Bronchial epithelial cell (primary cell): ENCODE data around the gene TTC9. TPM values are rescaled to one million over a fixed set of nuclear protein-coding genes. Genes with fewer than 3 reads are reported as not detected.
A peak's percentile ranks its signal among the peaks of the same experiment; 100 is the strongest.

Experiments
- DNase-seq: peaks from one replicate; pipeline ENCODE4 v3.0.0-alpha.2; 2010; ENCODE audit warnings: low read depth
- FAIRE-seq: peaks from 2 replicates; lab custom pipeline; 2011; peaks lifted over from hg19 to GRCh38; lab: Jason Lieb, UNC
- H3K27me3 ChIP-seq: 2 replicates; pipeline ENCODE4 v1.5.1; 2011; ENCODE audit warnings: low read length; ENCODE audit not compliant: control insufficient read depth, insufficient read depth
- H3K36me3 ChIP-seq: 2 replicates; pipeline ENCODE4 v1.5.1; 2011; ENCODE audit warnings: low read length; ENCODE audit not compliant: control insufficient read depth, insufficient read depth
- H3K4me3 ChIP-seq: 2 replicates; pipeline ENCODE4 v1.5.1; 2011; ENCODE audit warnings: mild to moderate bottlenecking, low read depth, low read length, control low read depth
- total RNA-seq: library from RNA; depleted of rRNA; stranded (reverse); fragments of >200 nt; gene quantifications from 2 replicates; pipeline ENCODE4 v1.2.1, GENCODE V29; 2014
- TF ChIP-seq, protein P1 (sequence below): IDR thresholded peaks from 2 replicates; pipeline ENCODE4 v1.5.1; 2011; ENCODE audit warnings: mild to moderate bottlenecking, moderate library complexity, low read length, control low read depth, inconsistent platforms; ENCODE audit not compliant: insufficient read depth, severe bottlenecking

Gene TTC9
- total RNA-seq, 1 donor from 2014 or later, result 5.3 TPM

- Histone ChIP-seq H3K4me3 (peak within 1 kb of the TSS; percentile 58), H3K36me3 (peaks cover 2% of the 10 kb centered on the region), H3K27me3 (no peaks in the 10 kb centered on the region)
- TF ChIP-seq, protein P1, sequence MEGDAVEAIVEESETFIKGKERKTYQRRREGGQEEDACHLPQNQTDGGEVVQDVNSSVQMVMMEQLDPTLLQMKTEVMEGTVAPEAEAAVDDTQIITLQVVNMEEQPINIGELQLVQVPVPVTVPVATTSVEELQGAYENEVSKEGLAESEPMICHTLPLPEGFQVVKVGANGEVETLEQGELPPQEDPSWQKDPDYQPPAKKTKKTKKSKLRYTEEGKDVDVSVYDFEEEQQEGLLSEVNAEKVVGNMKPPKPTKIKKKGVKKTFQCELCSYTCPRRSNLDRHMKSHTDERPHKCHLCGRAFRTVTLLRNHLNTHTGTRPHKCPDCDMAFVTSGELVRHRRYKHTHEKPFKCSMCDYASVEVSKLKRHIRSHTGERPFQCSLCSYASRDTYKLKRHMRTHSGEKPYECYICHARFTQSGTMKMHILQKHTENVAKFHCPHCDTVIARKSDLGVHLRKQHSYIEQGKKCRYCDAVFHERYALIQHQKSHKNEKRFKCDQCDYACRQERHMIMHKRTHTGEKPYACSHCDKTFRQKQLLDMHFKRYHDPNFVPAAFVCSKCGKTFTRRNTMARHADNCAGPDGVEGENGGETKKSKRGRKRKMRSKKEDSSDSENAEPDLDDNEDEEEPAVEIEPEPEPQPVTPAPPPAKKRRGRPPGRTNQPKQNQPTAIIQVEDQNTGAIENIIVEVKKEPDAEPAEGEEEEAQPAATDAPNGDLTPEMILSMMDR, result no peak
- FAIRE-seq, result peak; percentile 93
- peak; percentile 83 for DNase-seq
Measured at GRCh38 chr14:70600382-70601157, 41.1 kb upstream of the TTC9 start, which contains the start of gene MED6. Gene MED6, minus strand, starts transcription at chr14:70600655. Its CDS starts 18 bp downstream, at chr14:70600637.

GRCh38 chr14:70601162-70601561 is 40.6 kb upstream of the TTC9 start:
- H3K27me3 ChIP-seq, result no peaks in the 10 kb centered on the region
- peak; percentile 72 for DNase-seq
- peak overlapping the region; percentile 58 for H3K4me3 ChIP-seq
- no peaks in the 10 kb centered on the region for H3K36me3 ChIP-seq
- FAIRE-seq, result no peak
- TF ChIP-seq, protein P1, result no peak

DNA sequence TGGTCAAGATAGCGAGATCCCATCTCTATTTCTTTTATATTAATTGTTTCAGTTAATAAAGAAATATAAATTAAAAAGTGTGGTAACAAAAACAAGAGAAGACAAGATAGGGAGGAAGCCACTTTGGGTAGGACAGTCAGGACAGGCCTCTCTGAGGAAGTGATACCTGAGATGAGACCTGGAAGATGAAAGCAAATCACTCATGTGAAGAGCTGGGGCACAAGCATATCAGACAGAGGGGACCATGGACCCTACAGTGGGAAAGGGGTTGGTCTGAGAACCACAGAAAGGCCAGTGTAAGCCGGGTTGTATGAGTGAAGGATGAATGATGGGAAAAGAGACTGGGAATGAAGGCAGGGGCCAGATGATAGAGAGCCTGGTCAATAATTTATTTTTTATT is 39.5 kb upstream of the TTC9 start:
- TF ChIP-seq, protein P1, result no peak
- Histone ChIP-seq H3K36me3 (no peaks in the 10 kb centered on the region), H3K27me3 (no peaks in the 10 kb centered on the region), H3K4me3 (no peak overlapping the region)
- DNase-seq (no peak), FAIRE-seq (no peak)

DNA sequence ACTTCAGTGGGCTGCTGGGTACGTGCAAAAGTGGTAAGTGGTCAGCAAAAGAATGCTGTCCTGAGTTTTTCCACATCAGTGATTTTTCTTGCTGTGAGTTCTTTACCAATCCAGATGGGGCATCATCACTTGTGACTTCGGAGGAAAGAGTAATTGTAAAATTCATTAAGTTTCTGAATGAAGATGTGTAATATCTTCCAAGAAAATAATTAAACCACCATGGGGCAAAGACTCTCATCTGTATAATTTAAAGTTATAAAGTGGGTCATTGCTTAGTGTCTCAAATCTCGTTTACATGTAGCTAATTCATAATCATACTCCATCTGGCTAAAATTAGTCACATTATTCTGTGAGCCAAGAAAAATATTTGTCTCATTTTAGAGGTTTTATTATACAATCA is 30.5 kb upstream of the TTC9 start:
- no peak overlapping the region for H3K4me3 ChIP-seq

DNA sequence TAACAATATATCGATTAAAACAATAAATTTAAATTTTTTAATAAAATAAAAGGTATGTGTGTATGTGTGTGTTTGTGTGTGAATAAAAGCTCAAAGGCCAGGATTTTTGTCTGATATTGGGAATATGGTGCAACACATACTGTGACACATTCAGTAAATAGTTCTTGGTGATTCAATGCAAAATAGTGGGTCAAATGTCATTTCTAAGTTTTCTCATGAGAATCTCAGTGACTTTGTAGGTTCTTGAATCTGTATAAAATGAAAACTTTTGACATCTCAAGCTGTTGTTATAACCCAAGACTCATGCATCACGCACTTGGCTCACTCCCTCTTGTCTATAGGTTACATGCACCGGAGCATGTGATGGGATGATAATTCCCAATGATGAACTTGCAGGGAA is 25.1 kb upstream of the TTC9 start:
- H3K36me3 ChIP-seq, result no peaks in the 10 kb centered on the region
- TF ChIP-seq, protein P1, result no peak
- FAIRE-seq (peak; percentile 52), DNase-seq (peak; percentile 64)
- no peak overlapping the region for H3K4me3 ChIP-seq
- H3K27me3 ChIP-seq, result no peaks in the 10 kb centered on the region

More for the DNA sequence above, 30.5 kb upstream of the TTC9 start:
- Histone ChIP-seq H3K27me3 (peaks cover 1% of the 10 kb centered on the region), H3K36me3 (no peaks in the 10 kb centered on the region)
- no peak for FAIRE-seq
- TF ChIP-seq, protein P1, result no peak
- no peak for DNase-seq

DNA sequence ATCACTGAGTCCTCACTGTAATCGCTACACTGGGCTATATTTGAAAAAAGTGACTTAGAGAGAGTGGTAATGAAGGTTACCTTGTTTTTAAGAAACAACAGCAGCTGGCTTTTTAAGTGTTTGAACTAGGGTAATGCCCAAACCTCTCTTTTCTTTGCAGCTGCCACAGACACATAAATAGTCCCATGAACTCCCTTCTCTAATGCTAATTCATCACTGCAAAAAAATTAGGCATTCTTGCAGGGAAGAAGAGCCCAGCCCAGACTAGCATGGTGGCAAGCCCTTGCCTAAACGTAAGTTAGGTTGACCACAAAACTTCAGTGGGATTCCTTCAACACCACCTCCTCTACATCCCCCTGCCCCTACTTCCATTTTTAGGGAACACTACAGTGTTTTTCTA is 23.4 kb upstream of the TTC9 start:
- FAIRE-seq (no peak), DNase-seq (no peak)
- Histone ChIP-seq H3K36me3 (no peaks in the 10 kb centered on the region), H3K27me3 (no peaks in the 10 kb centered on the region), H3K4me3 (no peak overlapping the region)
- TF ChIP-seq, protein P1, result no peak
